ENCODE results near the gene CLK4. TPM values are rescaled to one million over a fixed set of nuclear protein-coding genes. Genes with fewer than 3 reads are reported as not detected.
"Not testable (repeated sequence)": the region's sequence is repeated elsewhere in the genome, so short reads cannot be mapped to it uniquely, and the experiment has no call there.

Gene CLK4
- total RNA-seq, 4 donors from 2014 or later: 15.5 to 77.3 (median 34.1) TPM

DNA sequence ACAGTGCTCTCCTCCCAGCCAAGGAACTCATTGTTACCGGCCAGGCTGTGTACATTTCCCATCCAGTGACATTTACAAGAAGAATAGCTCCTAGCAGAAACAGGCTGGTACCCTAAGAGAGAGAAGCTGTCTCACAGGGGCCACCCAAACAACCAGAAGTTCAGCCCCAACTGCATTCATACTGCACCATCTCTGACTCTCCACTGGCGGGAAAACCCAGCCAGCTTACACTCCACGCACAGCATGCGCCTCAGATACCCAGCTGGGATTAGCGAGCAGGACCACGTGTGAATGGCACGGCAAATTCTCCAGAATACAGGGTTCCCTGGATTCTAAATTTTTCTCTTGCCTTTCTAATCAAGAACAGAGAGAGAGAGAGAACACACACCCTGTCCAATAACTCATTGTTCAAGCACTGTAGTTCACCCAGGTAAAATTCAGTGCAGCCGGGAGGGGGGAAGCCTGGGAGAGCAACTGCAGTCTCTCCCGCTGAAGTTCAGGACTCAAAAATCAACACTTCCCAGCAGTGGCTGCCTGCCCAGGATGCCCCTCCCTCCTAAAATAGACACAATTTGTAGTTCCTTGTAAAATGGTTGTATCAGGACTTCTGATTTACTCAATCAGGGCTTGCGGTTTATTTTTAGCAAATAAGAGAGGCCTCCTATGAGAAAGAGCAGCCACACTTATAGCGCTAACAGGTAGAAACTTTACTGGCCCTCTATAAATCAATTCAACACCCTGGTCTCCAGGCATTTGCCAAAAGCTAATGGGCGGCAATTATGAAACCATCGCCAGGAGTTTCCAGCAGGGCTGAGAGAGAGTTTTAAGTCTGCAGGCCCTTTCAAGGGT, 38.9 kb downstream of the CLK4 start:
- H3K4me3 ChIP-seq: no peak overlapping the region
- peaks cover 14% of the 10 kb centered on the region for H3K27me3 ChIP-seq
- TF ChIP-seq EP300 (IDR thresholded peaks at IDR 0.05) (no peak), CTCF (IDR thresholded peaks at IDR 0.05) (no peak), POLR2A (IDR thresholded peaks at IDR 0.05) (no peak), POLR2AphosphoS5 (IDR thresholded peaks at IDR 0.05) (no peak)
- 79% methylated on average over 13 of the region's 13 CpGs for WGBS
- no peak for DNase-seq (ENCODE audit: low spot score in 2 of 2)
- no peak overlapping the region for H3K27ac ChIP-seq
- H3K4me1 ChIP-seq: peaks cover 30% of the 10 kb centered on the region
- H3K9me3 ChIP-seq: no peaks in the 10 kb centered on the region
- no peaks in the 10 kb centered on the region for H3K36me3 ChIP-seq

DNA sequence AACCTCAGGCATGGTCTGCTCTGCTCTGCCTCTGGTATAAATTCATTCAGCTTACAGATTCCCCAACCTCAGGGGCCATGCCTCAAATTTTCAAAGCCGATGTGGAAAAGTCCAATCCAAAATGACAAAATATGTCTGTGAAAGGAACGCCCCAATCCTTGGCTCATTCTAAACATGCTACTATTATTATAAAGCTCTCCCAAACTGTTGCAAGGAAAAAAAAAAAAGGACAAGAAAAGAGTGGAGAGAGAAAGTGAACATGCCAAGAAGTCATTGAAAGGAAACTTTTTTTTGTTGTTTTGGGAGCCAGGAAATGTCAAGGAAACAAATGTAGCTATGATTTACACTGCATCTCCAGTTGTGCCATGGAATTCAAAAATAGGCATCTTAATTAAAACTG, 40.5 kb downstream of the CLK4 start:
- Histone ChIP-seq H3K27ac (no peak overlapping the region), H3K9me3 (no peaks in the 10 kb centered on the region), H3K4me3 (no peak overlapping the region), H3K36me3 (no peaks in the 10 kb centered on the region), H3K27me3 (peaks cover 14% of the 10 kb centered on the region), H3K4me1 (peaks cover 27% of the 10 kb centered on the region)
- 35% methylated on average over 2 of the region's 2 CpGs for WGBS
- TF ChIP-seq POLR2A (IDR thresholded peaks at IDR 0.05) (no peak), EP300 (IDR thresholded peaks at IDR 0.05) (no peak), CTCF (IDR thresholded peaks at IDR 0.05) (no peak), POLR2AphosphoS5 (IDR thresholded peaks at IDR 0.05) (no peak)
- DNase-seq (ENCODE audit: low spot score in 2 of 2): no peak

GRCh38 chr5:178585421-178585820, 41.4 kb downstream of the CLK4 start:
- H3K4me1 ChIP-seq: peaks cover 18% of the 10 kb centered on the region
- WGBS: 77% methylated on average over 11 of the region's 11 CpGs
- H3K4me3 ChIP-seq, H3K27ac ChIP-seq, H3K9me3 ChIP-seq, H3K36me3 ChIP-seq: not testable (repeated sequence)
- DNase-seq (ENCODE audit: low spot score in 2 of 2): peak in 1 of 2 donors; percentile 90
- H3K27me3 ChIP-seq: peaks cover 17% of the 10 kb centered on the region

DNA sequence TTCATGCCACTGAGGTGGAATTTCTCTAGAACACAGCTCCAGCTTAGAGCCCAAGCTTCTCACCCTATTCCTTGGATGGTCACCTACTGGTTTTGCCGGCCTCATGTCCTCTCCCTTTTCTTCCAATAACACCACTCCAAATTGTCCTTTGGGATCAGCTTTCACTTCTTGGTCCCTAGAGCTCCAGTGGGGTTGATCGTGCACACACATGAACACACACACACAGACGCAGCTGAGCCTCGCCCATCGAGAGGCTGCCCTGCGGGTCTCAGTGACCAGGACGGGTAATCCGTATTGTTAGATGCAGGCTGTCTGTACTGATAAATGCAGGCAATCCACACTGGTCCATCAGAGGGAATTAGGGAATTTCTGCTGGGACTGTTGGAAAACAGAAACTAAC, 43.6 kb downstream of the CLK4 start:
- TF ChIP-seq POLR2A (IDR thresholded peaks at IDR 0.05): no peak
- no peaks in the 10 kb centered on the region for H3K36me3 ChIP-seq
- H3K27me3 ChIP-seq: peaks cover 10% of the 10 kb centered on the region
- no peak overlapping the region for H3K27ac ChIP-seq
- no peak for DNase-seq (ENCODE audit: low spot score in 2 of 2)
- WGBS: 81% methylated on average over 8 of the region's 8 CpGs
- no peaks in the 10 kb centered on the region for H3K4me1 ChIP-seq
- no peak overlapping the region for H3K4me3 ChIP-seq
- H3K9me3 ChIP-seq: no peaks in the 10 kb centered on the region

DNA sequence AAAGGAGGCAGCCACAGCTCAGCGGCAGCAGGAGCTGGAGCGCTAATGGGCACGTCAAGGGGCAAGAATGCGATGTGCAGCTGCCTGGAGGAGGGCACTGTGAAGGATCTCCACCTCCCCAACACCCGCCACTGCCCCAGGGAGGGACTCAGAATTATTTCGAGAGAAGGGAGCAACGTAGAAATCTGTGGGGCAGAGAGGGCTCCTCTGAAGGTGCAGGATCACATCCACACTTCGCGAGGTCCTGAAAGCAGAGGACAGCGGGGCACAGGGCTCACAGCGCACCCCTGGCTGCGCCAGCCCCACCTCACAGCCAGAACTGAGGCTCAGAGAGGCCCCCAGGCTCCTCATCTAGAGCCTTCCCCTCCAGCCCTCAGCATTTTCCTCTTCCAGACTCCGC, 44.6 kb downstream of the CLK4 start:
- Histone ChIP-seq H3K4me1 (no peaks in the 10 kb centered on the region), H3K27ac (no peak overlapping the region), H3K27me3 (peaks cover 16% of the 10 kb centered on the region), H3K4me3 (no peak overlapping the region), H3K36me3 (no peaks in the 10 kb centered on the region), H3K9me3 (no peaks in the 10 kb centered on the region)
- WGBS: 82% methylated on average over 13 of the region's 13 CpGs
- no peak for DNase-seq (ENCODE audit: low spot score in 2 of 2)
- TF ChIP-seq POLR2AphosphoS5 (IDR thresholded peaks at IDR 0.05) (no peak), POLR2A (IDR thresholded peaks at IDR 0.05) (no peak), CTCF (IDR thresholded peaks at IDR 0.05) (no peak), EP300 (IDR thresholded peaks at IDR 0.05) (no peak)

GRCh38 chr5:178581621-178582020, 45.2 kb downstream of the CLK4 start:
- H3K36me3 ChIP-seq: no peaks in the 10 kb centered on the region
- H3K4me3 ChIP-seq: no peak overlapping the region
- peaks cover 5% of the 10 kb centered on the region for H3K4me1 ChIP-seq
- peaks cover 23% of the 10 kb centered on the region for H3K27me3 ChIP-seq
- H3K27ac ChIP-seq: no peak overlapping the region
- 80% methylated on average over 3 of the region's 3 CpGs for WGBS
- H3K9me3 ChIP-seq: no peaks in the 10 kb centered on the region
- TF ChIP-seq POLR2AphosphoS5 (IDR thresholded peaks at IDR 0.05) (no peak), CTCF (IDR thresholded peaks at IDR 0.05) (no peak), POLR2A (IDR thresholded peaks at IDR 0.05) (no peak), EP300 (IDR thresholded peaks at IDR 0.05) (no peak)
- DNase-seq (ENCODE audit: low spot score in 2 of 2): no peak

Measured in suprapubic skin (tissue), 4 donors.